EH (cell line): ENCODE results near the gene SETD3.

ENCODE experiments used
- DNase-seq: peaks from one replicate; pipeline ENCODE4 v3.0.0-alpha.2; 2015; ENCODE audit warnings: low read depth

Gene SETD3

DNA sequence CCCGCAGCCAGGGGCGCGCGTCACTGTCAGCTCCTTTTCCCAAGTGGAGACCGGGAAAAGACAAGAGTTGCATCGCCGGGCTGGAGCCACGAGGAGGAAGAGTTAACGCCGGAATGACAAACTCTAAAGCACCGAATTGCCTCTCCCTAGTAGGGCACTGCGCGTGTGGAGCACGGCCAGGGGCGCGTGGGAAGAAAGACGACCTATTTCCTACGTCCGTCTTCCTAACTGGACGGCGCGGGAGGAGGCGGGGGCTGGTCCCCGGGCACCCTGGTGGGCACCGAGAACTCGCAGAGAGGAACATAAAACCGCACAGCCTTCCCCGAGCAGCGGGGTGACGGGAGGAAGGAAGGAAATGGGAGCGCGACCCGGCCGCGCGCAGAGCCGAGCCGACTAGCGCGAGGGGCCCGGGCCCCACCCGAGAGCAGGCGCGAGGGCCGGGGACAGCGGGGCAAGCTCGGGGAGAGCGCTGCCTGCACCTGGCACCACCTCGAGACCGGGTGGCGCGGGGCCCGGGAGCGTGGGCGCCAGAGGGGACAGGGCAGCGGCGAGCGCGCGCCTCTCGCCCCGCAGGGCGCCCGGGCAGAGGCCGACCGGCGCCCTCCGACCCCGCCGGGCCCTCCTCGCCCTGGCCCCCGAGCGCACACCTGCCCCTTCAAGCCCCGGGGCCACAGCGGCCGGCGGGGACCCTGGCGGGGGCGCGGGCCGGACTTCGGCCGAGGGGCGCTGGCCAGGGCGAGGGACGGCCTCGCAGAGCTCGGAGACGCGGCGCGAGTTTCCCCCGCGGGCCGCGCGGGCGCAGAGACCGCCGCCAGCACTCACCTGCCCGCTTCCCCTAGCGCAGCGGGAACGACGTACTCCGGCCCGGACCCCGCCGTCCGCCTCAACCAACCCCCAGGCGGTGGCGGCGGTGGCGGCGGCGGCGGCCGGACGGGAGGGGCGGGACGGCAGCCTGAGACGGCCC lies at the start of gene SETD3:
SETD3 (minus strand) TSS at position 954 of the 964 bp plus-strand sequence. CDS start 15,054 bp downstream, outside the sequence.
- DNase-seq = peak; percentile 79

DNA sequence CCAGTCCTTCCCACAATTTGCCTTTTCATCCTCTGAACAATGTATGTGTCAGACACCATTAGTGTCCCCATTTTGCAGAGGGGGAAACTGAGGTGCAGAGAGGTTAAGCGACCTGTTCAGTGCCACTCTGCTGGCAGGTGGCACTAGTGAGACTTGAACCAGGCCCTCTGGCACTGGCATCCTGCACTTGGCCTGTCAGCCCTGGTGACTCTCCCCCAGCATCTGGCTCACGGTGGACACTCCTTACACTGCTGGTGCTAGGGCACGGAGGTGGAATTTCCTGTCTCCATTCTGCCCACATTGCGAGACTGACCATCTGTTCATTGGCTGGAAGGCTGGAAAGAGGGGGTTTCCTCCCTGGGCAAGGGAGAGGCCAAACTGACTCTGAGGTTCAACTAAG lies 49.2 kb upstream of the SETD3 start:
- peak; percentile 66 for DNase-seq

DNA sequence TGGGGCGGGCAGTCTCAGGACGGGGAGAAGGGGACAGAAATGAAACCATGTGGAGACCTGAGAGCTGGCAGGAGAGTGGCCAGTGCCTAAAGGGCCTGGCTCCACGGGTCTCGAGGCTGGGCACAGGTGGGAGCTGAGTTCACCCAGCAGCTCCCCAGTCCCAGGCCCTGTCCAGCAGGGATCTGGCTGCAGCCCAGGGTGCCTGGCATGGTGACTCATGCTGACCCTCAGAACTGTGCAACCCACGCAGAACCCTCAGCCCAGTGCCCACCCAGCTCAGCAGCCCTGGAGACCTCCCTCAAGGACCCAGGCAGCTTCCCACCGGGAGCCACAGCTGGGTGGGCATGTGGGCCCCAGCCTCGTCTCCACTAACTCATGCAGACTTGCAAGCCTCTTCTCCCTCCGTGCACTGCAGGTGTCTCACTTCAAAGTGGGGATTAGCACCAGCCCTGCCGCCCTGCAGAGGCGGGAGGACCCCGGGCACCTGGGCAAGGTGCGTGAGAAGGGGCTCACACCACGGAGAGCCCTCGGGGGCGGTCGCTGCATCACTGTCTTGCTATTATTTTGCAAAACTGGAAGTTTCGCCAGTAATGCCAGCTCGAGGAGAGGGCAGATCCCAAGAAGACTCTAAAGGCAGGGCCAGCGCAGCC lies 46.9 kb upstream of the SETD3 start:
- DNase-seq = no peak

DNA sequence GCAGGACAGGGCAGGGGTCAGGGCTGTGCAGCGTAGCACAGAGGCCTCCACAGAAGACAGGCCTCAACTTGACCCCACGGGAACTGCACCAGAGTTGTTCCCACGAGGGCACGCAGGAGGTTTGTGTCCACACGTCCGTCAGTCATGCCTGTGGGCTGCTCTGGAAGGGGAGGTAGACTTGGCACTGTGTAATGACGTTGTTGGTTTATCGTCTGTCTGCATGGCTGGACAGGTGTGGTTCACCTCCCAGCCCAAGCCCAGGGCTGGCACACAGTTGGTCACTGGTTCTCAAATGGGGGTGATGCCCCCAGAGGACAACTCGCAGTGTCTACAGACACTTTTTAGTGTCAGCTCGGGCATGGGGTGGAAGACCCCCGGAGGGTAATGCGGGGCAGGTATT lies 46.4 kb upstream of the SETD3 start:
- DNase-seq = no peak

DNA sequence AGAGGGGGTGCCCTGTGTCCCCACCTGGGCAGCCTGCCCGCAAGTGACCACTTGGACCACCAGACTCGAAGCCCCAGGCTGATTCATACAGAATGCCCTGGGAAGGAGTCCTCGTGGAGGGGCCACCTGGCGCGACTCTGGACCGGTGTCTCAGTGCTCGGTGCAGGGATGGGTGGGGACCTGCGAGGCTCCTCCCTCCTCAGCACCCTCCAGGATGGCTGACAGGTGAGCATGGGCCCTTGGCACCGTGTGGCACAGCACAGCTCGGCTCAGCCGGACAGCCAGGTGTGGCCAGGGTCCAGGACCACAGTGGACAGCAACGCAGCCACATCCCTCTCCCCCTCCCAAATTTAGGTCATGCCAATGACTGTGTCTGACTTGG lies 45.0 kb upstream of the SETD3 start:
- DNase-seq = no peak

DNA sequence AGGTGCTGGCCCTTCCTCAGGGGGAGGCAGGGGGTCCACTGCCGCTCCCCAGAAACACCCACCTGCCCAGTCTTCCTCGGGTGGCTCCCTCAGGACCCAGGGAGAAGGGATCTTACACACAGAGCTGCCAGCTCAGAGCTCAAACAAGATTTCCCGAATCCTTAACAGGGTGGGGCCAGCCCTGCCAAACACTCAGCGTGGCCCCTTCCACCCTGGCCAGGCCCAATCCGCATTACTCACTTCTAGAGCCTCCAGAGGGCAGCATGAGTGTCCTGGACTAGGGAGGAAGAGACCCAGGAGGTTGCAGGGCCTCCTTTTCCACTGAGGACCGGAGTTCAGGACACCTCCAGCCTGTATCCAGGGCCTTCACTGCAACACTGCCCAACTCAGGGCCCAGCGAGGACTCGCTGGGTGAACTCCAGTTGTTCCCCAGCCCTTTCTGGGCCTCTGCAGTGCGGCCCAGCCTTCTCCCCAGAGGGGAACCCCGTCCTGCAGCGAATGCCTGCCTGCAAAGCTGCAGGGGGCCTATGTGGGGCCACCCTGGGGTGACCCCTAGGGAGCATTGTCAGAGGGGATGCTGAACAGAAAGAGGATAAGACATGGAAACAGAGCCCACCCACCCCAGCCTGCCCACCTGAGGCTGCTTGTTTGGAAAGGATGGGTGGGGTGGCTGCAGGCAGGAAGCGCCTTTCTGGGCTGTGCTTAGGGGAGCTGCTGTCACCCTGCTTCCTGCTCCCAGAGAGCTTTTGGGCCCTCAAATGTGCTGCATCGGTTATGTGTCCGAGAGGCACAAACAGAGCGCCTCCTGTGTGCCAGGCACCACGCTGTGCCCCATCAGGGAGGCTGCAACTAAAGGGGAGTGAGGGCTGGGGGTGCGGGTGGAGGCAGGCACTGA lies 44.4 kb upstream of the SETD3 start:
- peak; percentile 71 for DNase-seq

DNA sequence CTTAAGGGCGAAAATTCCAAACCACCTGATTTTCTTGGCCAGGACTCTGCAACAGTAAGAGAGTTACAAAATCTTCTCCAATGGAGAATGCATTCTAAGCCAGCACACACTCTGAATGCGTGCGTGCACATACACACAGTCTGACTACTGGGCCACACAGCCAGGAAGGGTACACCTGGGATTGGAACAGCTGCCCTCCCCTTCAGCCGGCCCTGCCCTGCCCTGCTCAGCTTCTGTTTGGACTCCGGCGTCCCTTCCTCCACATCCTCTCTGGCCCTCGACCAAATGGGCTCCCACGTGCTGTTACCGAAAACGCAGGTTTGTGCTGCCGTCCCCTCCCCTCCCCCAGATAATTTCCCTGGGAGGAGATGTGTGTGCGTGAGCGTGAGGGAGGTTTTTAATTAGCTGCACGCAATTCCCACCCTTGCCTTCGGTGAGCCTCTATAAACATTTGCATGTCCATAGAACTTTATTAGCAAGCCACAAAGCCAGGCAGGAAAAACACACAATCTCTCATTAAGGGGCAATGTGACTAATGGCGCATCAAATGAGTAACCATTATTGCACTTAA lies 43.5 kb upstream of the SETD3 start:
- peak; percentile 24 for DNase-seq

DNA sequence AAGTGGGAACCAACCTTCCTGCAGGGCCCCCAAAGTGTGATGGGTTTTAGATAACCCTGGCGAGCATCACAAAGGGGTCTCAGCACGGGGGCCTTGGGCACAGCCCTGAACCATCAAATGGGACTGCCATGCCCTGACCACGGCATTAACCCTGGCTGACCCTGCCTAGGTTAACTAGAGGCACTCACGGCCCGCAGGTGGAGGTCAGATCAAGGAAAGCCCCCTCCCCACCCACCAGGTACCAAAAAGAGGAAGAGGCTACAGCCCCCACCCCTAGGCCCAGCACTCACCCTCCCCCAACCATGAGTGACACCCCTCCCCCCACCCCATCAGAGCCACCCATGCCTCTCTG lies 43.0 kb upstream of the SETD3 start:
- DNase-seq = no peak

DNA sequence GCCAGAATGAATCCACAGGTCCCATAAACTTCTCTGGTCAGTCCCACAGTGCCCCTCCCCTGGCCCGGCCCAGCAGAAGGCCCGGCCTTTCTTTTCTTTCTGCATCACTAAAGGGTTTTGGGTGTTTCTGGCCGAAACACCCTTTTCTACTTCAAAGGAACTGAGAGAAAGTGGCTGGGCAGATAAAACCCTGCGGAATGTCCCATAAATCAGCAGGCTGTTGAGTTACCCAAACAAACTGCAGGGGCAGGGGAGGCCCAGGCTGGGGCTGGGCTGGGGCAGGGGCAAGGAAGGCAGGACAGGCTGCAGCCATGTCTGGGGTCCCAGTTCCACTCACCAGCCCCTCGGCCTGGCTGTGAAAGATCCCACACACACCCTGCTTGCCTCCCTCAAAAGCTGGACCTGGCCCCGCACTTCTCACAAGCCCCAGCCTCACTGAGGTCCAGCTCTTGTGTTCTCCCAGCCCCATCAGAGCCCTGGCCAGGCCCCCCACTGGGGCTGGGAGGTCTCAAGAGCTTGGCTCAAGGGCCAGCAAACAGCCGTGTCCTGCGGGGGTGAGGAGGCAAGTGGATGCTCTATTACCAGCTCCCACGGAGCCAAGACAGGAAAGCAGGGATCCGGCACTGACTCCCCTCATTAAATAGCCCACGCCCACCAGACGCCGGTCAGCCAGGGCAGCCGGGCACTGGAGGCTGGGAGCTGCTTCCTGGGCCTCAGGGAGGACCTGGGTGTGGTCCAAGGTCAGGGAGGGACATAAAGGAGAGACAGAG lies 42.5 kb upstream of the SETD3 start:
- peak; percentile 54 for DNase-seq

DNA sequence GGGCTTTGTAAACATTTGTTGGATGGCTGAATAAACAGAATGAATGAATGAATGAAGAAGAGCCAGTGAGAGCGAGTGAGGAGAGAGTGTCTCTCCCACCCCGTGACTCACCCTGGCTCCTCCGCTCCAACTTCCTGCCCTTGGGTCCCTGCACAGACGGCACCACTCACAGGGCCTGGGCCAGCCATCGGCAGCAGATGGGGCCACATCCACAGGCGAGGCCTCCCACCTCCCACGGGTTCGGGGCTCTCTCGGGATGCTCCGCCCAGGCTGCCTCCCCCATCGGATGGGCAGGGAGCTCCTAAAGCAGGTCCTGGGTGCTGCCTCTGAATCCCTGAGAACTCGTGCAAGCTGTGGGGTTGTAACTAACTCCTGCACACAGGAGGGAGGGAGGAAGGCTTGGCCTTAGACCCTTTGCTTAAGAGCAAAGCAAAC lies 41.8 kb upstream of the SETD3 start:
- DNase-seq = peak; percentile 84

DNA sequence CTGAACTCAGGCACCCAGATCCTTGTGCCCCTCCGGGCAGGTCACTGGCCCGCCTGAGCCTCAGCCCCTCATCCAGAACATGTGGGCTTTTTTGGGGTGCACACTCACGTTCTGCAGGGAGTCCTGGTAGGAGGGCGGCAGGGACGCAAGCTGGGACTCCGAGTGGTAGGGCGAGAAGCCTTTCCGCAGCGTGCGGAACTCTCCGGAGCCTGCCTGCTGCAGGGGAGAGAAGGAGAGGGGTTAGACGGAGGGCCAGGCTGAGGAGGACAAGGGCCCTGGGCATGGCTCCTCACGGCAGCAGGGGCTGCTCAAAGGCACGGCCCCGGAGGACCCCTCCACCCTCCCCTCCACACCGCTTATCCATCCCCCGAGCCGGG lies 41.4 kb upstream of the SETD3 start:
- no peak for DNase-seq

DNA sequence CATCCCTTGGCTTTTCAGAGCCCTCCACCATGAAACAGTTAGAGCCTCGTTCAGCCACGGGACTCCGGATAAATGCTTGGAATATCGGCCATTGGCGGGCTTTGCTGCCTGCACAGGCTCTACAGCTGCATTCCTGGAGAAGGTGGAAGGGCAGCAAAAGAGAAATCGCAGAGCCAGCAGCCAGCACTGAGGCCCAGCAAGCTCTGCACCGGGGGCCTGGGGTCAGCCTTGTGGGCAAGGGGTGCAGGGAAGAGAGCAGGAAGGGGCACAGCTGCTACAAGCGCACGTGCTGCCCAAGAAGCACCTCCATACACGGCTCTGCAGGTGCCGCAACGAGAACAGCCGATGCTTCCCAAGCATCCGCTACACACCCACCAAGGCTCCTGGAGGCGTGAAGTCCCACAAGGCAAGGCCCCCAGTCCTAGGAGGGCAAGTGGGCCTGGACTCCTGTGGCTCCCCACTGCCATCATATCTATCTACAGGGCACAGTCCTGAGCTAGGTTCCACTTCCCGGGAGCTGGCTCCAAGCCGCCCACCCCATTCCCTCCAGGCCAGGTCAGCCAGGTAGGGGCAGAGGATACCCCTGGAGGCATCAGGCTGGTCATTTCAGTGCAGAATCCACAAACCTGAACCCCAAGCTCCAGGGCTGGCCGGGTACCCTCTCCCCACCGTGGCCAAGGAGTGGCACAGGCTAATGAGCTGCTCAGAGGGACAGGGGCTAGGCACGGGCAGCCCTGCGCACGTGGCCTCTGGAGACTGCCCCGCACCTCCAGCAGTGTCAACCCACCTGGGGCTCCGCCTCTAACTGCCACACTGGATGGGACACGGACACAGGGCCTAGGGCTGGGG lies 40.7 kb upstream of the SETD3 start:
- DNase-seq = no peak

DNA sequence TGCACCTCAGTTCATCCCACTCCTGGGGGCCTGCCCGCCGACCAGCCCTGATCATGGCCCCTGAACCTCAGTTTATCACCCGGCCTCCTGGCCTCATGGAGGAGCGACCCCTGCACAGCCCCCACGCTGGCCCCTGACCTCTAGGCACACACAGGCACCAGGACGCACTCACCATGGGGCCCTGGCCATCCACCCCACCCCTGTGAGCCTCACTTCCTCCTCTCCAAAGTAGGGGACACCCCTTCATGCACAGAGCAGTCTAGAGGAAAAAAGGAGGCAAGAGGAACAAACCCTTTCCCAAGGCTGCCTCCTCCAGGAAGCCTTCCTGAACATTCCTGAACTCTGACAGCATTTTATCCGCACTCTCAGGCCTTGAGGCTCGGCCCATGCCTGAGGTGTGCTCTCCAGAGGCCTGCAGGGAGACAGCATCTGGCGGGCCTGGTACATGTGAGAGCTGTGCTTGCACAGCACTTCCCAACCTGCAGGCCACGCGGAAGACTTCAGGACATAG lies 40.0 kb upstream of the SETD3 start:
- no peak for DNase-seq

DNA sequence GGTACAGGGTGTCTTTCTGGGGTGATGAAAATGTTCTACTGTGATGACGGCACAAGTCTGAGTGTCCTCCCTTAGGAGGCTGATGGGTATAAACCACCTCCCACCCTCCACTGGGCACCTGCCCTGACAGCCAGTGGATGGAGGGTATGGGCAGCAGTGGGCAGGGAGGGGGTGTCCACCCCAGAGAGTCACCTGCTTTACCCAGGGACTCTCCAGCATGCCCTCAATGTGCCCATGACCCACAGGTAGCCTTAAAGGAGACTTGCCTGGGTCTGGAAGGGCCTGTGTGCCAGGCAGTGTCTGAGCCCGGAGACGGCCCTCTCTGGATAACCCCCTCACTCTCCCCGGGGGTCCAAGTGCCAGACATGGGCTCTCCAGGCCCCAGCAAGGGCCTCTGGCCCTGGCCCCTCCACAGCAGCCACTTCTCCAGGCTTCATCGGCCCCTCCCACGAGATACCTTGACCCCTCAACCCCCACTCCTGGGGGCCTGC lies 39.3 kb upstream of the SETD3 start:
- no peak for DNase-seq

DNA sequence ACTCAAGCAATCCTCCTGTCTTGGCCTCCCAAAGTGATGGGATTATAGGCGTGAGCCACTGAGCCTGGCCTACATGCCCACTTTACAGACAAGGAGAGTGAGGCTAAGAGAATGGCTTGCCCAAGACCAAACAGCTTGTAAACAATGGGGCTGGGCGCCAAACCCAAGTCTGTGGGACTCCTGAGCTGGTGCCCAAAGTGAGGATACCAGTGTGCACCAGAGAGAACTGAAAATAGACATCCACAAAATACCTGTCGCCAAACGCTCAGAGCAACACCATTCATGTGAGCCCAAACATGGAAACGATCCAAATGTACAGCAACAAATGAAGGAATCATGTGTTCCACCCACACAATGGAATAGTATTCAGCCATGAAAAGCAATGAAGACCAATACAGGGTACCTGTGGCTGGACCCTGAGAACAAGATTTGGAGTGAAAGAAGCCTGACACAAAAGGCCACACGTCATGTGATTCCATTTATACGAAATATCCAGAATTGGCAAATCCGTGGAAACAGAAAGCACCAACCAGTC lies 38.8 kb upstream of the SETD3 start:
- no peak for DNase-seq

DNA sequence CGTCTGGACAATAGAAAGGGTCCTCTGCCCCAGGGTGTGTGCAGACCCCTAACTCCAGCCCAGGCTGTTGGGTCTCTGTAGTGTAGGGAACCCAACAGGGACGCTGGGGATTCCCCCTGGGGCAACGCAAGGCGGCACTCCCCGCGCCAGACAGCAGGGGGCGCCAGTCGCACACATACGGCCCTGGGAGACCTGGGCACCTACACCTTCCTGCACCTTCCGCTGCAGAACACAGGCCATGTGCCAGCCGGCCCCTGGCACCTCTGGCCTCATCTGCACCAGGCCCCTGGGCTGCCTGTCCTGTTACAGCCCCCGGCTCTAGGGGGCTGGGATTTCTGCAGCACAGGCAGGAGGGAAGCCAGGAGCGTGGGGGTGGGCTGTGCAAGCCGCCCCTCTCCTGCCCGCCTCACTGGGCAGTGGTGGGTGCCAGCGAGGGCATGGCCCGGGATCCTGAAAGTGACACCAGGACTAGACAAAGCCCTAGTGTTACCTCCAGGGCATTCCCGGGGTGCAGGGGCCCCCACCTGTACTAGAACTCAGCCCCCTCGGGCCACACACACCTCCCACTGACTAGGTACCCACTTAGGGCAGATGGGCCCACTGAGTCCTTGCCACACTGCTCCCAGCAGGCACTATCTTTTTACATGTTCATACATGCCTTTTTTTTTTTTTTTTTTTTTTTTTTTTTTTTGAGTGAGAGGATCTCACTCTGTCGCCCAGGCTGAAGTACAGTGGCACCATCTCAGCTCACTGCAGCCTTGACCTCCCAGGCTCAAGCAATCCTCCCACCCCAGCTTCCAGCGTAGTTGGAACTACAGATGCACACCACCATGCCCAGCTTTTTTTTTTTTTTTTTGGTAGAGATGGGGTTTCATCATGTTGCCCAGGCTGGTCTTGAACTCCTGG lies 38.0 kb upstream of the SETD3 start:
- peak; percentile 56 for DNase-seq

DNA sequence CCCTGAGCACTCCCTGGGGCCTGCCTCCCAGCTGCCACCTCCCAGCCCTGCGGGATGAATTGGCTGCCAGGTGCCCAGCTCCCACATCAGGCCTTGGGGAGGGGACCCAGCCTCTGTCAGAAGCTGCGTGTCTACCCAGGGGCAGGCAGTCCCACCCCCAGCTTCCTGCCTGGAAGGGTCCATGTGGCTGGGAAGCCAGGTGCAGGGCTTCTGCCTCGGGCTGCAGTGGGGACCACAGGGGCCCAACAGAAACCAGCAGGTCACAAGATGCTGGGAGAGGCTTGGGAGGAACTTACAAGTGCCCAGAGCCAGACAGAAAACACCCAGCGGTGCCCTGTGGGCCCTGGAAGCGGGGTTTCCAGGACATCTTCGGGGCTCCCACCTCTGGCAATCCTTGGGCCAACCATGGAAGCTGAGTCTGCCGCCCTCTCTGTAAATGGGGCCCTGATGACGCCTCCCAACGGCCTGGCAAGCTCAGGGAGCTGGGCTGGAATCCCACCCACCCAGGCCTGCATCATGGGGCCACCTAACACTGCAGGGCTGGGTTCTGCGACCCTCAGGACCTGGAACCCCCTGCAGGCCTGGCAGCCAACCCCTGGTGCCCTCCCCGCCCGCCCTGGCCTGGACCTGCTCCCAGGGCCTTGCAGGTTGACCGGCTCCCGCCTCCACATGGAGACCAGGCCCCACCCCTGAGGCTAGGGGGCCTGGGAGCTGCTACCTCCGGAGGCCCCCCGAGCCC lies 37.2 kb upstream of the SETD3 start:
- no peak for DNase-seq
